ENCODE data around the gene CORO6.

Gene CORO6

GRCh38 chr17:29612094-29612403 is 10.7 kb downstream of the CORO6 start:
- no peak for DNase-seq

GRCh38 chr17:29611351-29612093 is 11.2 kb downstream of the CORO6 start:
- no peak for DNase-seq

- no peak for DNase-seq
Measured at GRCh38 chr17:29610395-29610794, 12.3 kb downstream of the CORO6 start.

- DNase-seq: no peak
Measured at GRCh38 chr17:29608986-29609385, 13.7 kb downstream of the CORO6 start.

GRCh38 chr17:29607557-29608195 is 15.0 kb downstream of the CORO6 start:
- DNase-seq: no peak

- DNase-seq: no peak
Measured at GRCh38 chr17:29603109-29603674, 19.5 kb downstream of the CORO6 start.

- no peak for DNase-seq
Measured at GRCh38 chr17:29597361-29598172, 25.1 kb downstream of the CORO6 start.

GRCh38 chr17:29596811-29597210 is 25.9 kb downstream of the CORO6 start:
- DNase-seq: no peak

- no peak for DNase-seq
Measured at GRCh38 chr17:29595943-29596774, 26.6 kb downstream of the CORO6 start.

- no peak for DNase-seq
Measured at GRCh38 chr17:29595107-29595942, 27.4 kb downstream of the CORO6 start.

GRCh38 chr17:29594519-29595090 is 28.1 kb downstream of the CORO6 start:
- no peak for DNase-seq

- peak; percentile 51 for DNase-seq
Measured at GRCh38 chr17:29593591-29594518, 28.9 kb downstream of the CORO6 start.

- DNase-seq: peak; percentile 52
Measured at GRCh38 chr17:29592850-29593551, 29.7 kb downstream of the CORO6 start, which contains the start of gene ANKRD13B. TSS of gene ANKRD13B (plus strand) at chr17:29593132. CDS start at chr17:29593622, 490 bp downstream.

- peak; percentile 92 for DNase-seq
Measured at GRCh38 chr17:29591737-29592608, 30.7 kb downstream of the CORO6 start.

GRCh38 chr17:29591146-29591736 is 31.5 kb downstream of the CORO6 start:
- DNase-seq: no peak

GRCh38 chr17:29590411-29591145 is 32.1 kb downstream of the CORO6 start:
- no peak for DNase-seq

Data from 8988T (cell line).